ENCODE measurements around the gene SRM.
"Not testable (repeated sequence)": the region's sequence is repeated elsewhere in the genome, so short reads cannot be mapped to it uniquely, and the experiment has no call there.

SRM gene

GRCh38 chr1:11044086-11044848 is 15.6 kb downstream of the SRM start:
- no peak for FAIRE-seq

GRCh38 chr1:11042995-11043874 is 16.6 kb downstream of the SRM start:
- FAIRE-seq: no peak

- FAIRE-seq: no peak
Measured at GRCh38 chr1:11042065-11042464, 17.8 kb downstream of the SRM start.

- FAIRE-seq: no peak
Measured at GRCh38 chr1:11041048-11041447, 18.8 kb downstream of the SRM start.

GRCh38 chr1:11040105-11040429 is 19.8 kb downstream of the SRM start:
- FAIRE-seq: not testable (repeated sequence)

GRCh38 chr1:11039351-11040104 is 20.3 kb downstream of the SRM start:
- no peak for FAIRE-seq

GRCh38 chr1:11037740-11038182 is 22.1 kb downstream of the SRM start:
- FAIRE-seq: peak; percentile 68

GRCh38 chr1:11037019-11037739 is 22.6 kb downstream of the SRM start:
- not testable (repeated sequence) for FAIRE-seq

- FAIRE-seq: no peak
Measured at GRCh38 chr1:11031624-11032262, 28.1 kb downstream of the SRM start.

GRCh38 chr1:11030865-11031264 is 29.0 kb downstream of the SRM start:
- no peak for FAIRE-seq

GRCh38 chr1:11028018-11028417 is 31.8 kb downstream of the SRM start:
- no peak for FAIRE-seq

- FAIRE-seq: no peak
Measured at GRCh38 chr1:11027316-11027715, 32.5 kb downstream of the SRM start.

- no peak for FAIRE-seq
Measured at GRCh38 chr1:11026903-11027302, 32.9 kb downstream of the SRM start.

GRCh38 chr1:11026052-11026451 is 33.8 kb downstream of the SRM start:
- no peak for FAIRE-seq

GRCh38 chr1:11025618-11026017 is 34.2 kb downstream of the SRM start:
- no peak for FAIRE-seq

- FAIRE-seq: no peak
Measured at GRCh38 chr1:11024874-11025203, 35.0 kb downstream of the SRM start.

GRCh38 chr1:11024154-11024873 is 35.5 kb downstream of the SRM start:
- FAIRE-seq: no peak

- FAIRE-seq: no peak
Measured at GRCh38 chr1:11023201-11023600, 36.6 kb downstream of the SRM start.

GRCh38 chr1:11019971-11020370 is 39.8 kb downstream of the SRM start:
- no peak for FAIRE-seq

- FAIRE-seq: not testable (repeated sequence)
Measured at GRCh38 chr1:11019358-11019757, 40.5 kb downstream of the SRM start.

- no peak for FAIRE-seq
Measured at GRCh38 chr1:11013160-11013531, 46.7 kb downstream of the SRM start.

All from islet of Langerhans (tissue), 1 donor.